G401.6 (cell line): ENCODE results near the gene CNNM4.
"Not testable (repeated sequence)": the region's sequence is repeated elsewhere in the genome, so short reads cannot be mapped to it uniquely, and the experiment has no call there.

ENCODE experiments used
- FAIRE-seq: peaks from 2 replicates; lab custom pipeline; 2012; peaks lifted over from hg19 to GRCh38; lab: Jason Lieb, UNC

Gene CNNM4

DNA sequence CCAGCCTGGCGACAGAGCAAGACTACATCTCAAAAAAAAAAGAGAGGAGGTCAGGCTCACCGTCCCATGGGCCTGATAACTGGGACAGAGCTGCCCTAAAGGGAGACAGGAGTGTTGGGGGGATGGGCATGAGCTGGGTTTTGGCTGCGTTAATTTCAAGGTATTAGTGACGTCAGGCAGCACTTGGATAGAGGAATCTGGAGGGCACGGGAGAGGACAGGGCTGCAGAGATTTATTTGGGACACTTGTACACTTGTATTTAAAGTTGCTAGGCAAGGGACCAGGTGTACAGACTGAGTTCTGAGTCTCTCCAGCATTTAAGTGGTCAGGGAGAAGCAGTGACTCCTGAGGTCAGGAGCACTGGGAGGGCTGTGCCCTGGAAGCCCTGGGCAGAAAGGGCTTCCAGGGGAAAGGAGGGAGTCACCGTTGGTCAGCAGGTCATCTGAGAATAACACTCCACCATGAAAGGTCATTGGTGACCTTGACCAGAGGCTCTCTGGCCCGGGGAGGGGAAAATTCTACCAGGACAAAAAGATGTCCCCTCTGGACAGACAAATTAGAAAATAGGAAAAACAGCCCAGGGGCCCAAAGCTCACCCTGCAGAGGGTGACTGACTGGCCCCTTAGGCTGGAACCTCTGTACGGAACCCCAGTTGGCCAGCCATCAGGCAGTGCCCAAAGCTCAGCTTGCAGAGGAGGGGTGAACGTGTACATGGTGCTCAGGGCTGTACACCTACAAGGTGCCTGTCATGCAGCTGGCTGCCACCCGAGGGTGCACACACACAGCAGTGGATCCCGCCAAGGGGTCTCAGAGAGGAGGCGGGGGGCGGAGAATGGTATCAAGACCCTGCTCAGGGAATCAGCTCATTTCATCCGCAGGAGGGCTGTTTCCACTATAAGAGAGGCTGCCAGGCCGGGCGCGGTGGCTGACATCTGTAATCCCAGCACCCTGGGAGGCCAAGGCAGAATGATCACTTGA, 32.4 kb downstream of the CNNM4 start:
- FAIRE-seq = no peak

DNA sequence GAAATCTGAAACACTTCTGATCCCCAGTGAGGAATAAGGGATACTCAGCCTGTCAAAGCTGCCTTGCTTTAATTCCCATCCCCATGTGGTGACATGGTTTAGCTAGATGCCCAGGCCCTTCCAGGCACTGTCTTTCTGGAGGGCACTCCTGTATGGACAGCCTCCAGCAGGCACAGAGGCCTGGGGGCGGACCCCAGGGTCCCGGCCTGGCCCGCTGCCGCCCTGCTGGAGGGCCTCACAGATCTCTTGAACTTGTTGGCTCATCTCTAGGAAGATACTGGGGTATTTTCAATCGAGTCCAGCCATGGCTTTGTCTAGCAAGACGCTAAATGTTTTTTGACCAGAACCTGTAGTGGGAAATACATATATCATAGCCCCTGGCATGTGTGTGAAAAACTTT, 34.4 kb downstream of the CNNM4 start:
- no peak for FAIRE-seq

GRCh38 chr2:96796497-96796896, 35.8 kb downstream of the CNNM4 start:
- FAIRE-seq = not testable (repeated sequence)

GRCh38 chr2:96797066-96797625, 36.4 kb downstream of the CNNM4 start:
- no peak for FAIRE-seq

DNA sequence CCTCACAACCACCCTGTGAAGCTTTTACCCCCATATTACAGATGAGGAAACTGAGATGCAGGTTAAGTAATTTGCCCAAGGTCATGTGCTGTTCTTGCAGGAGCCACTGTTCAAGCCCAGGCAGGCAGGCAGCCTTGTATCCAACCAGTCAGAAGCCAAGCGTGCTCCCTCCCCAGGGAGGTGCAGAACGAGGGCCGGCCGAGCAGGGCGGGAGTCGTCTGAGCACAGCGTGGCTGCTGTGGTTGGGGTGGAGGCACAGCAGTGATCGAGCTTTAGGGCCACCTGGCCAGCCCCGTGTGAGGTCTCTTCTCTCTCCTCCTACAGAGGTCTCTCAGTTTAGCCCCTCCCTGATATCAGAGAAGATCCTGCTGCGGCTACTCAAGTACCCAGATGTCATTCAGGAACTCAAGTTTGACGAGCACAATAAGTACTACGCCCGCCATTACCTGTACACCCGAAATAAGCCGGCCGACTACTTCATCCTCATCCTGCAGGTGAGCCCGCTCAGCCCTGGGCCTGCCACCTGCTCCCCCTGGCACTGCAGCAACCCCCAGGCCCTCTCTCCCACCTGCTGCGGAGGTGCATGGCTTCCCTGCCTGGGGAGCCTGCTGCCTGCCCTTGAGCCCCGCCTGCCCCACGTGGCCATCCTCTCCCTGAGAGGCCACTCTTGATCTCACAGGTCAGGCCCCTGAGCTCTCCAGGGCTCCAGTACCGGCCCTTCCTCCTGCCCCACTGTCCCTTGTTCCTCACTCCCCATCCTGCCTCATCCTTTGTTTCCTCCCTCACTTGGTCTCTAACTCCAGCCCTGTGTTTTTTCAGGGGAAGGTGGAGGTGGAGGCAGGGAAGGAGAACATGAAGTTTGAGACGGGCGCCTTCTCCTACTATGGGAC, 38.3 kb downstream of the CNNM4 start:
- no peak for FAIRE-seq

DNA sequence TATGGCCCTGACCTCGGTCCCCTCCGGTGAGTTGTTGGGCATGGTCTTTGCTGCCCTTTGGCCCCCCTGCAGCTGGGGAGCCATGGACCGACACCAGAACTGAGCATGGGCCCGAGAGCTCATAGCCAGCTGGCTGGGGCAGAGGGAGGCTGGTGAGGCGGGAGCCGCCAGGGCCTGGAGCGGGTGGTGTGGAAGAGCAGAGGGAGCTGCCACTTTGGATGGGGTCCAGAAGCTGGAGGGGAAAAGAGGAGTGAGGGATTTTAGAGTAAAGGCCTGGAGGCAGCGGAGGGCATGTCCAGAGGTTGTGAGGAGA, 38.9 kb downstream of the CNNM4 start:
- no peak for FAIRE-seq

DNA sequence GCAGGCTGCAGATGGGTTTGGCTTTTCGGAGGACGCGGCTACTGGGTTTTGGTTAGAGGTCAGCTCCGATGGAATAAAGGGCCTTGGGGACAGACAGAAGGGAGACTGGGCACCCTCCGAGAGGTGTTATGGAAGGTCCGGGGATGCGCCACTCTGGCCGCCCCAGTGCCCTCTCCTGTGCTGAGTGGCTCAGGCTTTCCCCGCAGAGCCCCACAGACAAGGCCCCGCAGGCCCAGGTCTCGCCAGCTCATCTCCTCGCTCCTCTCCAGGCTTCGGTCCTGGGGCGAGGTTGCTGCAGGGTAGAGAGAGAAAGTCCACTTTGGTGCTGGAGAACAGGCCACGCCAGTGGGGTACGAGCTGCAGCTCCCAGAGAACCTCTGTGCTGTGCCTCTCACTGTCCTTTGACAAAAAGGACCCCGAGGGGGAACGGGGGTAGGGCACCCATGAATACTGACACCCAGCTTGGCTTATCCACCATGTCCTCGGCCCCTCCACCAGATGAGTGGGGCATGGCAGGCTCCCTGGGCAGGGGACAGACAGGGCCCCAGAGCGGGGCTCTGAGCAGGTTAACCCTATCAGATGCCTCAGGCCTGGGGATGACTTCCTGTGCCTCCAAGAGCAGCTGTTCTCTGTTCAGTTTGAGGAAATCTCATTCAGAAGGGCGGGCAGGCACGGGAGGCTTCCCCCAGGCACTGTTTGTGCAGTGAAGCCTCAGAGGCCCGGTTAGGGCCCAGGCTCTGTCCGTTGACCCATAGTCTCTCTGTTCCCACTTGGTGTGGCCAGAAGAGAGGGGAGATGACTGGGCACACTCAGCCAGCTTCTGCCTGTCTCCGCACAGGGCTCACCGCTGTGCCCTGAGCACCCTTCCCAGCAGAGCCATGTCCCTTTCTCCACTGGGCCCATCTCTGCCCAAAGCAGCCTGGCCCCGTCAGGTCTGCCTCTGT, 39.6 kb downstream of the CNNM4 start:
- no peak for FAIRE-seq

DNA sequence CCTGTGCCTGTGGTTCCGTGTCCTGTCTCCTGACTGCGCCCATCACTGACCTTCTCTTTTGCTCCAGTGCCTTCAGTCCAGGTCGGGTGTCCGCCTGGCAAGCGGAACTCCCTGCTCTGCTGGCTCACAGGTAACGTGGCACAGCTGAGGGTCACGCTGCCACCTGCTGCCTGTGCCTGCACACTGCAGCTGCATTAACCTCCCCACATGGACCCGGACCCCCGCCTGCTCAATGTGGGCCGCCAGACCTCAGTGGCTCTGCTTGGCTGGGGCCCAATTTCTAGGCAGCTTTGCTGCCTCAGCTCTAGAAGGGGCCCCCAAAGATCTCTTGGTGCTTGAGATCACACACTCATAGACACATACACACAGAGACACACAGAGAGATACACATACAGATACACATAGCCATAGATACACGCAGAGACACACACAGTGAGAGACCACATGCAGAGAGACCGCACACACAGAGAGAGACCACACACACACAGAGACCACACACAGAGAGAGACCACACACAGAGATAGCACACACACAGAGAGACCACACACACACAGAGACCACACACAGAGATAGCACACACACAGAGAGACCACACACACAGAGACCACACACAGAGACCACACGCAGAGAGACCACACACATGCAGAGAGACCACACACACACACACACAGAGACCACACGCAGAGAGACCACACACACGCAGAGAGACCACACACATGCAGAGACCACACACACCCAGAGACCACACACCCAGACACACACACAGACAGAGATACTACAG, 40.5 kb downstream of the CNNM4 start:
- FAIRE-seq = no peak

GRCh38 chr2:96801786-96802595, 41.3 kb downstream of the CNNM4 start:
- FAIRE-seq = no peak

DNA sequence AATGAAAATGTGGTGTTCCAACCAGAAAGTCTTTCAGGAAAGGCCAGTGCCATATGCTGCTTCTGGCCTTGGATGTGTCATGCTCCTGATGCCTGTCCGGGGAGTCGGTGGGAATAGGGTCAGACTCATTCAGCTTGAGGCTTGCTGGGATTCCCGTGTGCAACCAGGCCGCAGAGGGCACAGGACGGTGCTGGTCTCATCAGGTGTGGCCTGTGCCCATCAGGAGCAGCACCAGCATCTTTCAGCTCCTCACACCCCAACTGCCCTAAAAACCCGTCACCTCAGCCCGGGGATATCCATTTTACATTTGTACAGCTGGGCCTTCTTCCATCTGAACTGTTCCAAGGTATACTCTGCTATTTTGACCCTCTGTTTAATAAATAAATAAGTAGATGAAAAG, 42.0 kb downstream of the CNNM4 start:
- FAIRE-seq = no peak

- FAIRE-seq = no peak
These were observed 44.3 kb downstream of the CNNM4 start for GRCh38 chr2:96804986-96805385.

GRCh38 chr2:96805946-96806345, 45.2 kb downstream of the CNNM4 start:
- not testable (repeated sequence) for FAIRE-seq

GRCh38 chr2:96806468-96807126, 45.9 kb downstream of the CNNM4 start:
- no peak for FAIRE-seq

- FAIRE-seq = no peak
These were observed 46.4 kb downstream of the CNNM4 start for GRCh38 chr2:96807127-96807471.

DNA sequence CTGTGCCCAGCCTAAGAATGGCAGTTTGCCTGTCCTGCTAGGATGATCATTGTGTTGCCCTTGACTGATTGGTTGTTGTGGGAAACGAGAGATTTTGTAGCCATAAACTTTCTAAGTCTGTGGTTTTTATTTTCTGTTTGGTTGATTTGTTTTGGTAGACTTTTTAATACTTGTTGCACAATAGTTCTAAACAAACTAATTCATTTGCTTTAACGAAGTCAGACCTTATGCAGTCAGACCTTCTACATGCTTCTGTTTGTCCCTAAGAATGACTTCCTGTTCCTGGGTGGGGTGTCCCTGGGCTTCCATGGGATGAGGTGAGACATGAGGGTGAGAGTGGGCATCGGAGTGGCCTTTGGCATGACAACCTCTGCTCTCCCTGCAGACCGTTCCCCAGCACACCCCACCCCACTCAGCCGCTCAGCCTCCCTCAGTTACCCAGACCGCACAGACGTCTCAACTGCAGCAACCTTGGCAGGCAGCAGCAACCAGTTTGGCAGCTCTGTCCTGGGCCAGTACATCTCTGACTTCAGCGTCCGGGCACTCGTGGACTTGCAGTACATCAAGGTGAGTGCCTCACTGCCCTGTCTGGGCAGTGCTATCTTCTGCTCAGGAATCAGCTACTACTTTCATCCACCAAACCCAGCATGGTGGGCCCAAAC, 47.6 kb downstream of the CNNM4 start:
- no peak for FAIRE-seq

- no peak for FAIRE-seq
These were observed 48.6 kb downstream of the CNNM4 start for GRCh38 chr2:96809216-96809882.

DNA sequence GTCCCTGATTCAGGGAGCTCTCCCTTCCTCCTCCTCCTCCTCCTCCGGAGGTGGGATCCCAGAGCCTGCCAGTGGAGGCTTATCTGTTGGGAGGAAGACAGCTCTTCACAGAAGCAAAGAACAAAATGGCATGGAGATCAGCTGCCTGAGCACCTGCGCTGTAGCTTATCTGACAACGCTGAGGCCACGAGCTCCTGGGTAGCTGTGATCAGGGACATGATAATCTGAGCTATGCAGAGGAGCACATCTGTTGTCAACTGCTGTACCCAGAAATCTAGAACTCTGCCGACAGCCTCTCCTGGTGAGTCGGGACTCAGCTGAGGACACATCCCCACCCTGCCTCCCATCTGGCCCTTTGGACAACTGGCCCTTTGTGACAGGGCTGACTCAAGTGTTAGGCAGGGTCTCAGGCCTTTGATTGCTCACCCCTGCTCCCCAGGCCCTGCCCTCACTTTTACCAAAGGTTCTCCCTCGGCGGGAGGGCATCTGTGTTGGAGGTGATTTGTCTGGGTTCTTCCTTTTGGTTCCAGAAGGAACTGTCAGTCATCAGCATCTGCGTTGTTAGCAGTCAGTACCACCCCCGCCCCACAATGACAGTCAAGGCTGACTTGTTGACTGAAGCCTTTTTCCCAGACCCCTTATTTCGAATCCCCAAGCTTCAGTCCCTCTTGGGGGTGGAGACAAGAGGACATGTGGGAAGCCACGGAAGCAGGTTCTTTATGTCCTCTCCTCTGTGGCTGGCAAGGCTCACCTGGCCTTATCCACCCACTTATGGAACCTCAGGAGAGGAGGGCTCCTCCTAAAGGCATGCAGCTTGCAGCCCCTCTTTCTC, 49.5 kb downstream of the CNNM4 start:
- no peak for FAIRE-seq

DNA sequence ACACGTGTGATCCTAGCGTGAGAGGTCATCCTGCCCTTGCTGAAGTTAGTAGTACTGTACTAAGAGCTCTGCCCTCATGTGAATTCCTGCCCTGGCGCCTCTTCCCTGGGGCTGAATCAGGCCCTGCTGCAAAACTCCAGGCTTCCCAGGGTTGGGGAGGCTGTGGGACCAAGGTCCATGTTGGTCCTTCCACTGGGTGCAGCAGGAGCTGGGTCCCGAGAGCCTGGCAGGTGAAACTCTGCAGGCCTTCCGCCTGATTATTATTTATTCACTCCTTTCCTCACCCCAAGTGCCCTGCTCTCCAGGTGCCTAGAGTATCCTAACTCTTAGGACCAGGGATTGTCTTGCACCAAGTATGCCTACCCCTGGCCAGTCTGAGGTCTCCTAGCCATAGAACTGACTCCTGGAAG, 50.1 kb downstream of the CNNM4 start:
- FAIRE-seq = no peak
